Dedifferentiated amniotic fluid mesenchymal stem cell (primary cell): Measurements from ENCODE around the gene ATXN3.

Experiments
- DNase-seq: peaks from one replicate; pipeline ENCODE4 v3.0.0-alpha.2; 2016; ENCODE audit errors: extremely low spot score

ATXN3 gene

DNA sequence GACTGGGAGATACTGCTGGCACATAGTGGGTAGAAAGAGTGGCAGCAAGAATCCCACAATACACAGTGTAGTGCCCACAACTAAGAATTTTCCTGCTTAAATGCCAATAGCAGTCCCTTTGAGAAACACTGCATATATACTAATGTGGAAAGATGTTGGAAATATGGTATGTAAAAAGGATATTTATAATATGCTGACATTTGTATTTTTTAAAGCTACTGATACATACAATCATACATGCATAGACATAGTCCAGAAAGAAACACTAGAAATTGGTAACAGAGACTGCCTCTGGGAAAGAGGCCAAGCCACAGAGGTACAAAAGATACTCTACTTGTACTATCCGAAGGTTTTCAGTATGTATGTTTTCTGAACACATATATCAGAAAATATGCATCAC, 96.8 kb downstream of the ATXN3 start:
- DNase-seq, result no peak
